Measurements from ENCODE around the gene JADE2.

Gene JADE2

GRCh38 chr5:134575316-134575715, 49.8 kb downstream of the JADE2 start:
- H3K4me1 ChIP-seq (ENCODE audit: control insufficient read depth in 1 of 2, insufficient read depth in 2 of 2, low read length in 2 of 2): peaks cover 4 to 32% of the 10 kb centered on the region in 2 donors
- peaks cover 56 to 73% of the 10 kb centered on the region in 2 donors for H3K36me3 ChIP-seq (ENCODE audit: control insufficient read depth in 1 of 2, insufficient read depth in 2 of 2, low read length in 2 of 2)
- H3K27me3 ChIP-seq (ENCODE audit: low read depth, low read length): no peaks in the 10 kb centered on the region
- no peaks in the 10 kb centered on the region for H3K9me3 ChIP-seq (ENCODE audit: control insufficient read depth in 1 of 2, low read length in 2 of 2)
- H3K27ac ChIP-seq (ENCODE audit: low read length): no peak overlapping the region
- H3K4me3 ChIP-seq (ENCODE audit: low read depth in 1 of 2, low read length in 2 of 2): no peak overlapping the region

GRCh38 chr5:134576386-134577021, 51.0 kb downstream of the JADE2 start:
- Histone ChIP-seq H3K36me3 (ENCODE audit: control insufficient read depth in 1 of 2, insufficient read depth in 2 of 2, low read length in 2 of 2) (peaks cover 64 to 69% of the 10 kb centered on the region in 2 donors), H3K27ac (ENCODE audit: low read length) (no peak overlapping the region), H3K4me3 (ENCODE audit: low read depth in 1 of 2, low read length in 2 of 2) (no peak overlapping the region)

GRCh38 chr5:134577022-134577795, 51.7 kb downstream of the JADE2 start:
- Histone ChIP-seq H3K36me3 (ENCODE audit: control insufficient read depth in 1 of 2, insufficient read depth in 2 of 2, low read length in 2 of 2) (peaks cover 59 to 62% of the 10 kb centered on the region in 2 donors), H3K4me1 (ENCODE audit: control insufficient read depth in 1 of 2, insufficient read depth in 2 of 2, low read length in 2 of 2) (peaks cover 4 to 39% of the 10 kb centered on the region in 2 donors), H3K27ac (ENCODE audit: low read length) (no peak overlapping the region)

More at GRCh38 chr5:134576386-134577021, 51.0 kb downstream of the JADE2 start:
- H3K9me3 ChIP-seq (ENCODE audit: control insufficient read depth in 1 of 2, low read length in 2 of 2): no peaks in the 10 kb centered on the region
- H3K4me1 ChIP-seq (ENCODE audit: control insufficient read depth in 1 of 2, insufficient read depth in 2 of 2, low read length in 2 of 2): peaks cover 4 to 32% of the 10 kb centered on the region in 2 donors
- H3K27me3 ChIP-seq (ENCODE audit: low read depth, low read length): no peaks in the 10 kb centered on the region

GRCh38 chr5:134577796-134578577, 52.5 kb downstream of the JADE2 start:
- Histone ChIP-seq H3K9me3 (ENCODE audit: control insufficient read depth in 1 of 2, low read length in 2 of 2) (no peaks in the 10 kb centered on the region), H3K27ac (ENCODE audit: low read length) (no peak overlapping the region), H3K27me3 (ENCODE audit: low read depth, low read length) (no peaks in the 10 kb centered on the region), H3K4me3 (ENCODE audit: low read depth in 1 of 2, low read length in 2 of 2) (no peak overlapping the region), H3K4me1 (ENCODE audit: control insufficient read depth in 1 of 2, insufficient read depth in 2 of 2, low read length in 2 of 2) (peaks cover 4 to 43% of the 10 kb centered on the region in 2 donors), H3K36me3 (ENCODE audit: control insufficient read depth in 1 of 2, insufficient read depth in 2 of 2, low read length in 2 of 2) (peaks cover 51 to 55% of the 10 kb centered on the region in 2 donors)

More at GRCh38 chr5:134577022-134577795, 51.7 kb downstream of the JADE2 start:
- H3K9me3 ChIP-seq (ENCODE audit: control insufficient read depth in 1 of 2, low read length in 2 of 2): no peaks in the 10 kb centered on the region
- H3K4me3 ChIP-seq (ENCODE audit: low read depth in 1 of 2, low read length in 2 of 2): no peak overlapping the region
- H3K27me3 ChIP-seq (ENCODE audit: low read depth, low read length): no peaks in the 10 kb centered on the region

GRCh38 chr5:134578578-134579283, 53.3 kb downstream of the JADE2 start:
- peaks cover 44 to 47% of the 10 kb centered on the region in 2 donors for H3K36me3 ChIP-seq (ENCODE audit: control insufficient read depth in 1 of 2, insufficient read depth in 2 of 2, low read length in 2 of 2)
- H3K4me3 ChIP-seq (ENCODE audit: low read depth in 1 of 2, low read length in 2 of 2): no peak overlapping the region
- no peak overlapping the region for H3K27ac ChIP-seq (ENCODE audit: low read length)

GRCh38 chr5:134579284-134579771, 53.9 kb downstream of the JADE2 start:
- H3K27ac ChIP-seq (ENCODE audit: low read length): no peak overlapping the region
- H3K4me3 ChIP-seq (ENCODE audit: low read depth in 1 of 2, low read length in 2 of 2): no peak overlapping the region
- peaks cover 38 to 41% of the 10 kb centered on the region in 2 donors for H3K36me3 ChIP-seq (ENCODE audit: control insufficient read depth in 1 of 2, insufficient read depth in 2 of 2, low read length in 2 of 2)
- H3K27me3 ChIP-seq (ENCODE audit: low read depth, low read length): no peaks in the 10 kb centered on the region
- peaks cover 4 to 43% of the 10 kb centered on the region in 2 donors for H3K4me1 ChIP-seq (ENCODE audit: control insufficient read depth in 1 of 2, insufficient read depth in 2 of 2, low read length in 2 of 2)
- H3K9me3 ChIP-seq (ENCODE audit: control insufficient read depth in 1 of 2, low read length in 2 of 2): no peaks in the 10 kb centered on the region

More at GRCh38 chr5:134578578-134579283, 53.3 kb downstream of the JADE2 start:
- Histone ChIP-seq H3K27me3 (ENCODE audit: low read depth, low read length) (no peaks in the 10 kb centered on the region), H3K9me3 (ENCODE audit: control insufficient read depth in 1 of 2, low read length in 2 of 2) (no peaks in the 10 kb centered on the region), H3K4me1 (ENCODE audit: control insufficient read depth in 1 of 2, insufficient read depth in 2 of 2, low read length in 2 of 2) (peaks cover 4 to 43% of the 10 kb centered on the region in 2 donors)

GRCh38 chr5:134580001-134580460, 54.6 kb downstream of the JADE2 start:
- Histone ChIP-seq H3K27me3 (ENCODE audit: low read depth, low read length) (no peaks in the 10 kb centered on the region), H3K4me3 (ENCODE audit: low read depth in 1 of 2, low read length in 2 of 2) (no peak overlapping the region), H3K4me1 (ENCODE audit: control insufficient read depth in 1 of 2, insufficient read depth in 2 of 2, low read length in 2 of 2) (peaks cover 4 to 38% of the 10 kb centered on the region in 2 donors), H3K27ac (ENCODE audit: low read length) (no peak overlapping the region), H3K9me3 (ENCODE audit: control insufficient read depth in 1 of 2, low read length in 2 of 2) (no peaks in the 10 kb centered on the region), H3K36me3 (ENCODE audit: control insufficient read depth in 1 of 2, insufficient read depth in 2 of 2, low read length in 2 of 2) (peaks cover 31 to 34% of the 10 kb centered on the region in 2 donors)

GRCh38 chr5:134581241-134581981, 55.9 kb downstream of the JADE2 start:
- Histone ChIP-seq H3K4me3 (ENCODE audit: low read depth in 1 of 2, low read length in 2 of 2) (no peak overlapping the region), H3K4me1 (ENCODE audit: control insufficient read depth in 1 of 2, insufficient read depth in 2 of 2, low read length in 2 of 2) (peaks cover 4 to 32% of the 10 kb centered on the region in 2 donors), H3K27ac (ENCODE audit: low read length) (no peak overlapping the region), H3K27me3 (ENCODE audit: low read depth, low read length) (no peaks in the 10 kb centered on the region), H3K9me3 (ENCODE audit: control insufficient read depth in 1 of 2, low read length in 2 of 2) (no peaks in the 10 kb centered on the region), H3K36me3 (ENCODE audit: control insufficient read depth in 1 of 2, insufficient read depth in 2 of 2, low read length in 2 of 2) (peaks cover 21 to 23% of the 10 kb centered on the region in 2 donors)

- Histone ChIP-seq H3K9me3 (ENCODE audit: control insufficient read depth in 1 of 2, low read length in 2 of 2) (no peaks in the 10 kb centered on the region), H3K4me1 (ENCODE audit: control insufficient read depth in 1 of 2, insufficient read depth in 2 of 2, low read length in 2 of 2) (peaks cover 0 to 32% of the 10 kb centered on the region in 2 donors), H3K36me3 (ENCODE audit: control insufficient read depth in 1 of 2, insufficient read depth in 2 of 2, low read length in 2 of 2) (peaks cover 16 to 20% of the 10 kb centered on the region in 2 donors), H3K4me3 (ENCODE audit: low read depth in 1 of 2, low read length in 2 of 2) (no peak overlapping the region), H3K27ac (ENCODE audit: low read length) (no peak overlapping the region), H3K27me3 (ENCODE audit: low read depth, low read length) (no peaks in the 10 kb centered on the region)
Measured at GRCh38 chr5:134582281-134582680, 56.8 kb downstream of the JADE2 start.

- Histone ChIP-seq H3K36me3 (ENCODE audit: control insufficient read depth in 1 of 2, insufficient read depth in 2 of 2, low read length in 2 of 2) (peaks cover 16 to 20% of the 10 kb centered on the region in 2 donors), H3K4me3 (ENCODE audit: low read depth in 1 of 2, low read length in 2 of 2) (no peak overlapping the region), H3K27ac (ENCODE audit: low read length) (no peak overlapping the region), H3K27me3 (ENCODE audit: low read depth, low read length) (no peaks in the 10 kb centered on the region), H3K9me3 (ENCODE audit: control insufficient read depth in 1 of 2, low read length in 2 of 2) (no peaks in the 10 kb centered on the region), H3K4me1 (ENCODE audit: control insufficient read depth in 1 of 2, insufficient read depth in 2 of 2, low read length in 2 of 2) (peaks cover 0 to 26% of the 10 kb centered on the region in 2 donors)
Measured at GRCh38 chr5:134582941-134583340, 57.5 kb downstream of the JADE2 start.
